ENCODE data around the gene SND1.

The SND1 gene

DNA sequence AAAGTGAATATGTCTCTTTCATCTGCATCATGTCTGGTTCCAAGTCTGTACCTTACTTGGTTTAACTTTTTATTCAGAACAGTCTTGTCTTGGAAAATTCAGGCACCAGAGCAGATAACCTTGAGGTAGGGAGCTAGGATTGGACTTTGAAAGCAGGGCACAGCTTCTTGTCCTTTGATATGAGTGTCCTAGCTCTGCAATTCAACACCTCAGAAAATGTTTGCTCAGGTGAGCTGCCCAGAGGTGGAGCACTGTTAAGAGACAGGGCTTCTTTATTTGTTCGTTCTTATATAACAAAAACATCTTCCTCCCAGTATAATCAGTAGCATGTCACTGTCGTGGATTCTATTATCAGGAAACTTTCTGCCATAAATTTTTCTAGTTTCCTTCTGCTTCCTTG lies 260.9 kb downstream of the SND1 start:
- DNase-seq (ENCODE audit: low spot score): no peak
- no peak overlapping the region for H3K4me3 ChIP-seq
- TF ChIP-seq, protein P1, sequence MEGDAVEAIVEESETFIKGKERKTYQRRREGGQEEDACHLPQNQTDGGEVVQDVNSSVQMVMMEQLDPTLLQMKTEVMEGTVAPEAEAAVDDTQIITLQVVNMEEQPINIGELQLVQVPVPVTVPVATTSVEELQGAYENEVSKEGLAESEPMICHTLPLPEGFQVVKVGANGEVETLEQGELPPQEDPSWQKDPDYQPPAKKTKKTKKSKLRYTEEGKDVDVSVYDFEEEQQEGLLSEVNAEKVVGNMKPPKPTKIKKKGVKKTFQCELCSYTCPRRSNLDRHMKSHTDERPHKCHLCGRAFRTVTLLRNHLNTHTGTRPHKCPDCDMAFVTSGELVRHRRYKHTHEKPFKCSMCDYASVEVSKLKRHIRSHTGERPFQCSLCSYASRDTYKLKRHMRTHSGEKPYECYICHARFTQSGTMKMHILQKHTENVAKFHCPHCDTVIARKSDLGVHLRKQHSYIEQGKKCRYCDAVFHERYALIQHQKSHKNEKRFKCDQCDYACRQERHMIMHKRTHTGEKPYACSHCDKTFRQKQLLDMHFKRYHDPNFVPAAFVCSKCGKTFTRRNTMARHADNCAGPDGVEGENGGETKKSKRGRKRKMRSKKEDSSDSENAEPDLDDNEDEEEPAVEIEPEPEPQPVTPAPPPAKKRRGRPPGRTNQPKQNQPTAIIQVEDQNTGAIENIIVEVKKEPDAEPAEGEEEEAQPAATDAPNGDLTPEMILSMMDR (IDR thresholded peaks at IDR 0.05): no peak
- no peak overlapping the region for H3K27ac ChIP-seq

DNA sequence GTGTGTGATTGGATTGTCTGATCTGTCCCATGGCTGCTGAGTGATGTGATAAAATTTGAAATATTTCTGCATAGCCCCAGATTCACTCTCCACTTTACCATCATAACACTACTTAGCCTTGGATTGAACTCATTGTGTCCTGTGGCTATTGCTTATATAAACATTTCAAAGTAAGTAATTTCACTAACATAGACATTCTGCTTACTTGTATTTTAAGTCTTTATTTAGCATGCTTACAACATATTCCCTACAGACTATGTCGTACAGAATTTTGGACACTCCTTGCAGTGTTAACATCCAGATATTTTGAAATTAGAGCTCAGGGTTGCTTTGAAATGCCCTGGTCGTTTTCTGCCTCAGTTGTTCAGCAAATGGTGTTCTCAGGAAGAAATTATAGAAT lies 261.7 kb downstream of the SND1 start:
- no peak overlapping the region for H3K4me3 ChIP-seq
- H3K27ac ChIP-seq: no peak overlapping the region
- DNase-seq (ENCODE audit: low spot score): no peak
- TF ChIP-seq, protein P1 (IDR thresholded peaks at IDR 0.05): no peak

DNA sequence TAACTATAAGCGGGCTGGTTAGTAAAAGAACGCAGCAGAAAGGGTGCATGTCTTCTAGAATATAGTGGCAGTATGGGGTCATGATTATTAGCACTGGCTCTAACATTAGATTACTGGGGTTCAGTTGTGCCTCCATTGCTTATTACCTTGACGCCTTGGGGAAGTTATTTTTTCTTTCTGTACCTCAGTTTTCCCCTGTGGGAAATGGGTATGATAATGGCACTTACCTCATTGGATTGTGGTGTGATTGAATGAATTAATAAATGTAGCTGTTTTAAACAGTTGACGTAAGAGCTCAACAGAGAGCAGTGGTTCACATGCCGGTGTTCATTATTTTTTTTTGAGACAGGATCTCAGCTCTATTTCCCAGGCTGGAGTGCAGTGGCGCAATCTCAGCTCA lies 262.7 kb downstream of the SND1 start:
- TF ChIP-seq, protein P1 (IDR thresholded peaks at IDR 0.05): no peak

DNA sequence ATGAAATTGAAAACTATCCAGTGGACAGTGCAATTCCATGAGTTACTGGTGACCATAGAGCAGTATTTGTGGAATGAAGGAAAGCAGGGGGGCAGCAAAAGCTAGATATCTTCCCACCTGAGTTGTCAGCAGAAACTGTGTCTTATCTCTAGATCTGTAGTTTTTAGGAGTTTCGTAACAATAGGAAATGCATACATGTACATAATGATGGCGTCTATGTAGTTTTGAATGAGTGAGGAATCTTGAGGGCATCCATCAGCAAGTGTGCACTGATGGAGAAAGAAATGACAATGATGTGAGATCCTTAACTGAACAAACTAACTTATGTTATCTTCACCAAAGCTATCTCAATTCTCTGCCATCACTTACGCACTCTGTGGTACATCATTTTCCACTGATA lies 264.7 kb downstream of the SND1 start:
- Histone ChIP-seq H3K4me3 (no peak overlapping the region), H3K27ac (no peak overlapping the region)
- TF ChIP-seq, protein P1 (IDR thresholded peaks at IDR 0.05): no peak
- no peak for DNase-seq (ENCODE audit: low spot score)

More for the DNA sequence above, 262.7 kb downstream of the SND1 start:
- Histone ChIP-seq H3K27ac (no peak overlapping the region), H3K4me3 (no peak overlapping the region)
- DNase-seq (ENCODE audit: low spot score): no peak

DNA sequence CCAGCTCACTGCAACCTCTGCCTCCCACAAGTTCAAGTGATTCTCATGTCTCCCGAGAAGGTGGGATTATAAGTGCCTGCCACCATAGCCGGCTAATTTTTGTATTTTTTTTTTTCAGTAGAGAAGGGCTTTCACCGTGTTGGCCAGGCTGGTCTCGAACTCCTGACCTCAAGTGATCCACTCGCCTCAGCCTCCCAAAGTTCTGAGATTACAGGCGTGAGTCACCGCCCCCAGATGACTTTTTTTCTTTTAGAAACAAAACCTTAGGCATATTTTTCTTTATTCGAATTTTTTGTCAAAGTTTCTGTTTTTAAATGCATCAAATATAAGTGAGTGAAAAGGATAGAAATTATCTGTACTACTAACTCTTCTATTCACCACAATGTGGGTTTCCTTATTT lies 266.1 kb downstream of the SND1 start:
- no peak for DNase-seq (ENCODE audit: low spot score)
- no peak overlapping the region for H3K27ac ChIP-seq
- TF ChIP-seq, protein P1 (IDR thresholded peaks at IDR 0.05): no peak
- H3K4me3 ChIP-seq: no peak overlapping the region

DNA sequence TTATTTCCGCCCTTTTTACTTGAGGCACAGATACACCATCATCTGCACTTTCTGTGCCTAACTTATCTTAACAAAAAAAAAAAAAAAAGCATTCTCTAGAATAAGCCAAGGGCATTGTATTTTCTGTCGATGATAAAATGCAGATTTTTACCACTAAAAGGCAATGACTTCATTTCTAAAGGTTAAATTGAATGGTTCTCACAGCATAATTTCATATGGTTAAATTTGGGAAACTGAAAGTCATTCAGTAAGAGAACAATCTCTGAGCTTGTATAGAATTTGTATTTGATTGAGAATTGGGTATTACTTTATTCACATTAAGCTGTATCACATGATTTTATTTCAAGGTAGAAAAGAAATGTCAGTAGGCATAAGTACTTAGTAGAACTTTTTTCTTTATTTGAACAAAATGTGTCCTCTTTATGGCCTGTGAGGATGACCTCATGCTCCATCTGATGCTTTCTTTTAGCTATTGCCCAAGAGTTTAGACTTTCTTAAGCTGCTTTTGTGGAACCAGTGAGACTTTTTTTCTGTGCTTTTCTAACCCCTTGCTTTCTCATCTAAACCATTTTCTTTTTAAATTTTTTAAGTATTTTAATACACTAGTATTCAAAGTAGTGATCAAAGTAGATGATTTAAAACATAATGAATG lies 268.9 kb downstream of the SND1 start:
- no peak overlapping the region for H3K4me3 ChIP-seq
- TF ChIP-seq, protein P1 (IDR thresholded peaks at IDR 0.05): no peak
- no peak for DNase-seq (ENCODE audit: low spot score)
- no peak overlapping the region for H3K27ac ChIP-seq

DNA sequence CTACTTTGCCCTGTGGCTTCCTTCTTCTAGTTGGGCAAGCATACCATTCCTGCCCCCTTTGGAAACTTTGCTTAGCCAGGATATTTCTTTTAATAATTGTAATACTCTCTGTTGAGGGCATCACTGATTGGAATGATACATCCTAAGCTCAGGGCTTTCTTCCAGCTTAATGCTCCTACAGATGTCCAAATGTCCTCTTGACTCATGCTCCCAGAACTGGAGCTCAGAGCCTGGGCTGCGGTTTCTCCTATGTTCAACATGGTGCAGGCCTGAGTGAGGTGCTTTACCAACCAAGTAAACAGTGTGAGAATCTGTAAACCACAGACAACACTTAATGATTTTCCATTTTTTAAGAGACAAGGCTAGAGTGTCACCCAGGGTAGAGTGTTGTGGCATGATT lies 270.7 kb downstream of the SND1 start:
- TF ChIP-seq, protein P1 (IDR thresholded peaks at IDR 0.05): no peak
- no peak for DNase-seq (ENCODE audit: low spot score)

More for the DNA sequence above, 270.7 kb downstream of the SND1 start:
- Histone ChIP-seq H3K4me3 (no peak overlapping the region), H3K27ac (no peak overlapping the region)
